Activated CD8-positive, alpha-beta T cell treated with anti-CD3 and anti-CD28 coated beads for 36 hours (primary cell): ENCODE data around the gene RIC1. TPM values are rescaled to one million over a fixed set of nuclear protein-coding genes. Genes with fewer than 3 reads are reported as not detected.
"Not testable (repeated sequence)": the region's sequence is repeated elsewhere in the genome, so short reads cannot be mapped to it uniquely, and the experiment has no call there.

Experiments
- ATAC-seq: fragments of 200-7000 bp; cut with Tn5 transposase; one replicate; pipeline ENCODE4 v1.10.0; 2021; ENCODE audit warnings: mild to moderate bottlenecking, moderate library complexity
- CTCF ChIA-PET: fragments of 350-600 bp; sonication (Branson Sonifier 250); formaldehyde crosslinking; loops from one replicate; lab custom pipeline; 2021; ENCODE audit warnings: antibody characterized with exemption; lab: Charles Lee
- POLR2A ChIA-PET: fragments of 350-600 bp; sonication (Branson Sonifier 250); formaldehyde crosslinking; loops from one replicate; lab custom pipeline; 2021; ENCODE audit warnings: antibody characterized with exemption; lab: Charles Lee
- DNase-seq: peaks from one replicate; pipeline ENCODE4 v3.0.0-alpha.2; 2020
- H3K27ac Mint-ChIP-seq: one replicate; pipeline ENCODE4 v1.8.0; 2021; ENCODE audit warnings: mild to moderate bottlenecking, mixed read lengths
- H3K27me3 Mint-ChIP-seq: one replicate; pipeline ENCODE4 v1.8.0; 2021; ENCODE audit warnings: mixed read lengths
- H3K36me3 Mint-ChIP-seq: one replicate; pipeline ENCODE4 v1.8.0; 2021; ENCODE audit warnings: low read depth, mixed read lengths
- H3K4me1 Mint-ChIP-seq: one replicate; pipeline ENCODE4 v1.8.0; 2021; ENCODE audit warnings: low read depth, mixed read lengths
- H3K4me3 Mint-ChIP-seq: one replicate; pipeline ENCODE4 v1.8.0; 2021; ENCODE audit warnings: mild to moderate bottlenecking, moderate library complexity, mixed read lengths
- H3K9me3 Mint-ChIP-seq: one replicate; pipeline ENCODE4 v1.8.0; 2021; ENCODE audit warnings: mixed read lengths
- intact Hi-C: fragments of 100-400 bp; cut with micrococcal nuclease; formaldehyde crosslinking; loops from one replicate; pipeline ENCODE4 v1.10.0; 2022
- total RNA-seq, 2 experiments: library from RNA; stranded (reverse); gene quantifications; one replicate each; pipeline ENCODE4 v1.2.3, GENCODE V29; 2021
- TF ChIP-seq, protein P1 (sequence below): fragments of 200-600 bp; IDR thresholded peaks from one replicate; pipeline ENCODE4 v1.8.0; 2022; ENCODE audit warnings: antibody characterized with exemption, mild to moderate bottlenecking

RIC1 gene
- total RNA-seq, 2 experiments from 2014 or later, result 14.4 to 14.6 TPM

DNA sequence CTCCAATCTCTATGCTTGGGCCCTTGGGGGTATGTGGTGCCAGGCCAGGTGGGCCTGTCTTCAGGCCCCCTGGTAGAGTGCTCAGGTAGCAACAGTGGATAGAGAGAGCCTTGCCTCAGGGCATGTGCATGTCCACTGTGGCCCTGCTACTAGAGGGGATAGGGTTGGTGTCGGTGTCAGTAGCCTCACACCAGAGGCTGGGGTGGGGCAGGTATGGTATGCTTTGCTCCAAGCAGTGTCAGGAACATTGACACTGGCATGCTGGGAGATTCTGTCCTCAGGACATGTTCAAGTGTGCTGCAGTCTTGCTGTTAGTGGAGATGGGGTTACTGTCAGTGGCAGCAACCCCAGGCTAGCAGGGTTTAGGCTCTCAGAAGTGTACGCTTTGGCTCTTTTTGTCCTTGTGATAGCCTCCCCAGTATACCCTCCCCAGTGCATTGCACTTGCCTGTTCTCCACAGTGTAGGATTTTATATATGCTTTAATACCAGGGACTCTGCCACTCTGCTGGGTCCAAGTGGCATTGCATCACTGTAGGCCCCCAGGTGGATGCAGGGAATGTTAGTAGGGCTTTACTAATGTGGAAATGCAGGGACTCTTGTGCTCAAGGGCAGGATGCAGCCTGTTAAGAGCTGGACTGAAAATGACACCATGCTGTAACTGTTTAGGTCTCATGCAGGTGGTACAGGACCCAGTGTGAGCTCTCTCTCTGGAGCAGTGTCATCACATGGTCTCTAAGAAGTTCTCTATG, 21.6 kb downstream of the RIC1 start:
- Mint-ChIP-seq H3K27ac (no peak overlapping the region), H3K4me1 (peaks cover 14% of the 10 kb centered on the region), H3K27me3 (no peaks in the 10 kb centered on the region), H3K36me3 (peaks cover 60% of the 10 kb centered on the region), H3K4me3 (no peak overlapping the region), H3K9me3 (peaks cover 45% of the 10 kb centered on the region)
- ATAC-seq (no peak), DNase-seq (no peak)
- intact Hi-C loops, result no loop called here
- ChIA-PET POLR2A (no interaction called here), CTCF (no interaction called here)
- TF ChIP-seq, protein P1, sequence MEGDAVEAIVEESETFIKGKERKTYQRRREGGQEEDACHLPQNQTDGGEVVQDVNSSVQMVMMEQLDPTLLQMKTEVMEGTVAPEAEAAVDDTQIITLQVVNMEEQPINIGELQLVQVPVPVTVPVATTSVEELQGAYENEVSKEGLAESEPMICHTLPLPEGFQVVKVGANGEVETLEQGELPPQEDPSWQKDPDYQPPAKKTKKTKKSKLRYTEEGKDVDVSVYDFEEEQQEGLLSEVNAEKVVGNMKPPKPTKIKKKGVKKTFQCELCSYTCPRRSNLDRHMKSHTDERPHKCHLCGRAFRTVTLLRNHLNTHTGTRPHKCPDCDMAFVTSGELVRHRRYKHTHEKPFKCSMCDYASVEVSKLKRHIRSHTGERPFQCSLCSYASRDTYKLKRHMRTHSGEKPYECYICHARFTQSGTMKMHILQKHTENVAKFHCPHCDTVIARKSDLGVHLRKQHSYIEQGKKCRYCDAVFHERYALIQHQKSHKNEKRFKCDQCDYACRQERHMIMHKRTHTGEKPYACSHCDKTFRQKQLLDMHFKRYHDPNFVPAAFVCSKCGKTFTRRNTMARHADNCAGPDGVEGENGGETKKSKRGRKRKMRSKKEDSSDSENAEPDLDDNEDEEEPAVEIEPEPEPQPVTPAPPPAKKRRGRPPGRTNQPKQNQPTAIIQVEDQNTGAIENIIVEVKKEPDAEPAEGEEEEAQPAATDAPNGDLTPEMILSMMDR, result no peak

DNA sequence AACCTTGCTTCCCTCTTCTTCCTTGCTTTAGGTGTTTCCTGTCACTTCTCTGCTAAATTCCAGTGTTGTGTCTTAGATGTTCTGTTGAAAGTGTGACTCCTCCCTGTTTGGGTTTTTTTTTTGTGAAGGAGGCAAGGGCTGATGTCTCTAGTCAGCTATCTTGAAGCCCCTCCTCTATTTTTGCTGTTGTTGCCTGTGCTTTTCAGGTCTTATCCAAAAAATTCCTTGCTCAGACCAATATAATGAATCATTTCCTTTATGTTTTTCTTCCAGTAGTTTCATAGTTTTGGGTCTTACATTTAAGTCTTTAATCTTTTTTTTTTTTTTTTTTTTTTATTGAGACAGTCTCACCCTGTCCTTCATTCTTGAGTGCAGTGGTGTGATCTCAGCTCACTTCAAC, 22.3 kb downstream of the RIC1 start:
- no peak overlapping the region for H3K4me3 Mint-ChIP-seq
- ChIA-PET POLR2A (no interaction called here), CTCF (no interaction called here)
- intact Hi-C loops, result no loop called here
- H3K9me3 Mint-ChIP-seq, result peaks cover 45% of the 10 kb centered on the region
- DNase-seq (no peak), ATAC-seq (no peak)
- no peaks in the 10 kb centered on the region for H3K27me3 Mint-ChIP-seq
- H3K36me3 Mint-ChIP-seq, result peaks cover 59% of the 10 kb centered on the region
- peaks cover 10% of the 10 kb centered on the region for H3K4me1 Mint-ChIP-seq
- H3K27ac Mint-ChIP-seq, result no peak overlapping the region
- TF ChIP-seq, protein P1, result no peak

DNA sequence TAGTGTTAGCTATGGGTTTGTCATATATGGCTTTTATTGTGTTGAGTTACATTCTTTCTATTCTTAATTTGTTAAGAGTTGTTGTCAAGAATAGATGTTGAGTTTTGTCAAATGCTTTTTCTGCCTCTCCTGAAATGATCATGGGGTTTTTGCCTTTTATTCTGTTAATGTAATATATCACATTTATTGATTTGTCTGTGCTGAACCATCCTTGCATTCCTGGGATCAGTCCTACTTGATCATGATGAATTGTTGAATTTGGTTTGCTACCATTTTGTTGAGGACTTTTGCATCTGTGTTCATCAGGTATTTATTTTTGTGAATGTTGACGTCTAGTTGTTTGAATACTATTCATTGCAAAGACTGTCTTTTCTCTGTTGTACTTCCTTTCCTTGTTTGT, 23.9 kb downstream of the RIC1 start:
- TF ChIP-seq, protein P1, result no peak
- POLR2A ChIA-PET, result interaction anchor here (0.6 kb wide), 1 partner anchor 68 kb away, joined by 3 read pairs; no protein-coding TSS in a partner anchor
- DNase-seq, result no peak
- intact Hi-C loops, result no loop called here
- peaks cover 35% of the 10 kb centered on the region for H3K9me3 Mint-ChIP-seq
- H3K27ac Mint-ChIP-seq, result no peak overlapping the region
- CTCF ChIA-PET, result interaction anchor here (1.1 kb wide), 1 partner anchor 14 kb away, joined by 3 read pairs; no protein-coding TSS in a partner anchor
- peaks cover 5% of the 10 kb centered on the region for H3K4me1 Mint-ChIP-seq
- H3K4me3 Mint-ChIP-seq, result no peak overlapping the region
- H3K27me3 Mint-ChIP-seq, result no peaks in the 10 kb centered on the region
- peaks cover 51% of the 10 kb centered on the region for H3K36me3 Mint-ChIP-seq
- no peak for ATAC-seq

DNA sequence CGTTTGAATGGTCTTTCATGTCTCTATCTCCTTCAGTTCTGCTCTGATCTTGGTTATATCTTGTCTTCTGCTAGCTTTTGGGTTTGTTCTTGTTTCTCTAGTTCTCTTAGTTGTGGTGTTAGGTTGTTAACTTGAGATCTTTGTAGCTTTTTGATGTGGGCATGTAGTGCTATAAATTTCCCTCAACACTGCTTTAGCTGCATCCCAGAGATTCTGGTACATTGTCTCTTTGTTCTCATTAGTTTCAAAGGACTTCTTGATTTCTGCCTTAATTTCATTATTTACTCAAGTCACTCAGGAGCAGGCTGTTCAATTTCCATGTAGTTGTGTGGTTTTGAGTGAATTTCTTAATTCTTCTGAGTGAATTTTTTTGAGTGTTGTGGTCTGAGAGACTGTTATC, 33.9 kb downstream of the RIC1 start:
- CTCF ChIA-PET, DNase-seq, ATAC-seq, H3K27ac Mint-ChIP-seq, H3K27me3 Mint-ChIP-seq, intact Hi-C loops, H3K4me3 Mint-ChIP-seq: not testable (repeated sequence)
- POLR2A ChIA-PET, result interaction anchor here (1.0 kb wide), 1 partner anchor 39 kb away, joined by 3 read pairs; no protein-coding TSS in a partner anchor
- Mint-ChIP-seq H3K4me1 (peaks cover 42% of the 10 kb centered on the region), H3K9me3 (peaks cover 37% of the 10 kb centered on the region), H3K36me3 (peaks cover 72% of the 10 kb centered on the region)

DNA sequence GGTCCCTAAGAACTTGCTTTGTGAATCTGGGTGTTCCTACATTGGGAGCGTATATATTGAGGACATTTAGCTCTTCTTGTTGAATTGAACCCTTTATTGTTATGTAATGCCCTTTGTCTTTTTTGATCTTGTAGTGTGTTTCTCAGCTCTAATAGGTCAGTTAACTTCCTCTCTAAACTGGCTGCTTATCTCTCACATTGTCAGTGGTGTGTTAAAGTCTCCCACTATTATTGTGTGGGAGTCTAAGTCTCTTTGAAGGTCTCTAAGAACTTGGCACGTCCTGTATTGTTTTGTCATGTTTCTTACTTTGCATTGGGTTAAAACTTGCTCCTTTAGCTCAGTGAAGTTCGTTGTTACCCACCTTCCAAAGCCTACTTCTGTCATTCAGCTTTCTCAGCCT, 36.2 kb downstream of the RIC1 start:
- Mint-ChIP-seq H3K4me1 (peaks cover 51% of the 10 kb centered on the region), H3K27ac (peak overlapping the region; percentile 53), H3K9me3 (peaks cover 34% of the 10 kb centered on the region), H3K27me3 (no peaks in the 10 kb centered on the region), H3K36me3 (peaks cover 61% of the 10 kb centered on the region), H3K4me3 (no peak overlapping the region)
- intact Hi-C loops, result no loop called here
- CTCF ChIA-PET, result interaction anchor here (1.5 kb wide), 1 partner anchor 35 kb away, joined by 3 read pairs; no protein-coding TSS in a partner anchor
- TF ChIP-seq, protein P1, result no peak
- POLR2A ChIA-PET, result interaction anchor here (0.6 kb wide), 1 partner anchor 754 kb away, joined by 5 read pairs; no protein-coding TSS in a partner anchor
- peak; percentile 68 for ATAC-seq
- no peak for DNase-seq
